HEK293 (cell line): ENCODE measurements around the gene KCTD14.

Source experiments
- KLF16 ChIP-seq: fragments of 450-650 bp; formaldehyde crosslinking; IDR thresholded peaks from 2 replicates; pipeline ENCODE4 v1.5.1; 2017; ENCODE audit warnings: missing biosample characterization, missing genetic modification characterization
- ZBTB1 ChIP-seq: fragments of 450-650 bp; formaldehyde crosslinking; IDR thresholded peaks from 2 replicates; pipeline ENCODE4 v1.5.1; 2016; ENCODE audit warnings: missing biosample characterization, missing genetic modification characterization
- ZBTB20 ChIP-seq: fragments of 450-650 bp; formaldehyde crosslinking; IDR thresholded peaks from 2 replicates; pipeline ENCODE4 v1.5.1; 2016; ENCODE audit warnings: missing biosample characterization, missing genetic modification characterization
- ZNF76 ChIP-seq: fragments of 450-650 bp; formaldehyde crosslinking; IDR thresholded peaks from 2 replicates; pipeline ENCODE4; 2016; ENCODE audit warnings: low read depth, missing biosample characterization, missing genetic modification characterization, borderline replicate concordance
- TF ChIP-seq, protein P1 (sequence below): fragments of 450-650 bp; formaldehyde crosslinking; IDR thresholded peaks from 2 replicates; pipeline ENCODE4 v1.5.1; 2016; ENCODE audit warnings: missing biosample characterization, missing genetic modification characterization
- TF ChIP-seq, protein P2 (sequence below): fragments of 450-650 bp; formaldehyde crosslinking; conservative IDR thresholded peaks from 2 replicates; pipeline ENCODE4 v1.5.1; 2016; ENCODE audit warnings: low read depth, missing biosample characterization, missing genetic modification characterization
- TF ChIP-seq, protein P3 (sequence below): fragments of 450-650 bp; formaldehyde crosslinking; IDR thresholded peaks from 2 replicates; pipeline ENCODE4 v1.5.1; 2016; ENCODE audit warnings: missing biosample characterization, missing genetic modification characterization, low read depth

DNA sequence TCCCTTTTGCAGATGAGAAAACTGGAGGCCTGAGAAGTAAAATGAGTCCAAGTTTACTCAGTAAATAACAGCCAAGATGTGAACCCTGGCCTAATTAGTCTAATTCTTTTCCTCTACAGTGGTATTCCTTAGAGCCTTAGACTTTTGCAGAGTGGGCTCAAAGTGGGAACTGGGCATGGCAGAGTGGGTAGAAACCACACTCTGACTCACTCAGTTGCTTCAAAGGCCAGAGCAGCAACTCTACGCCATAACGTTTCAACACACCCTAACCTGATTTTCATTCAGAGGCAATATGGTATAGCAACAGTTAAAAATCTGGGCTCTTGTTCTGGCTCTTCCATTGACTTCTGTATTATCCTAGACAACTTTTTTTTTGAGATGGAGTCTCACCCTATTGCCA is 43.4 kb upstream of the KCTD14 start:
- no peak for TF ChIP-seq KLF16 (tag by site-specific recombination)
- TF ChIP-seq ZBTB1 (tag by site-specific recombination) = no peak
- TF ChIP-seq, protein P1, sequence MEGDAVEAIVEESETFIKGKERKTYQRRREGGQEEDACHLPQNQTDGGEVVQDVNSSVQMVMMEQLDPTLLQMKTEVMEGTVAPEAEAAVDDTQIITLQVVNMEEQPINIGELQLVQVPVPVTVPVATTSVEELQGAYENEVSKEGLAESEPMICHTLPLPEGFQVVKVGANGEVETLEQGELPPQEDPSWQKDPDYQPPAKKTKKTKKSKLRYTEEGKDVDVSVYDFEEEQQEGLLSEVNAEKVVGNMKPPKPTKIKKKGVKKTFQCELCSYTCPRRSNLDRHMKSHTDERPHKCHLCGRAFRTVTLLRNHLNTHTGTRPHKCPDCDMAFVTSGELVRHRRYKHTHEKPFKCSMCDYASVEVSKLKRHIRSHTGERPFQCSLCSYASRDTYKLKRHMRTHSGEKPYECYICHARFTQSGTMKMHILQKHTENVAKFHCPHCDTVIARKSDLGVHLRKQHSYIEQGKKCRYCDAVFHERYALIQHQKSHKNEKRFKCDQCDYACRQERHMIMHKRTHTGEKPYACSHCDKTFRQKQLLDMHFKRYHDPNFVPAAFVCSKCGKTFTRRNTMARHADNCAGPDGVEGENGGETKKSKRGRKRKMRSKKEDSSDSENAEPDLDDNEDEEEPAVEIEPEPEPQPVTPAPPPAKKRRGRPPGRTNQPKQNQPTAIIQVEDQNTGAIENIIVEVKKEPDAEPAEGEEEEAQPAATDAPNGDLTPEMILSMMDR (tag by site-specific recombination) = no peak
- no peak for TF ChIP-seq ZBTB20 (tag by site-specific recombination)
- no peak for TF ChIP-seq ZNF76
- TF ChIP-seq, protein P2, sequence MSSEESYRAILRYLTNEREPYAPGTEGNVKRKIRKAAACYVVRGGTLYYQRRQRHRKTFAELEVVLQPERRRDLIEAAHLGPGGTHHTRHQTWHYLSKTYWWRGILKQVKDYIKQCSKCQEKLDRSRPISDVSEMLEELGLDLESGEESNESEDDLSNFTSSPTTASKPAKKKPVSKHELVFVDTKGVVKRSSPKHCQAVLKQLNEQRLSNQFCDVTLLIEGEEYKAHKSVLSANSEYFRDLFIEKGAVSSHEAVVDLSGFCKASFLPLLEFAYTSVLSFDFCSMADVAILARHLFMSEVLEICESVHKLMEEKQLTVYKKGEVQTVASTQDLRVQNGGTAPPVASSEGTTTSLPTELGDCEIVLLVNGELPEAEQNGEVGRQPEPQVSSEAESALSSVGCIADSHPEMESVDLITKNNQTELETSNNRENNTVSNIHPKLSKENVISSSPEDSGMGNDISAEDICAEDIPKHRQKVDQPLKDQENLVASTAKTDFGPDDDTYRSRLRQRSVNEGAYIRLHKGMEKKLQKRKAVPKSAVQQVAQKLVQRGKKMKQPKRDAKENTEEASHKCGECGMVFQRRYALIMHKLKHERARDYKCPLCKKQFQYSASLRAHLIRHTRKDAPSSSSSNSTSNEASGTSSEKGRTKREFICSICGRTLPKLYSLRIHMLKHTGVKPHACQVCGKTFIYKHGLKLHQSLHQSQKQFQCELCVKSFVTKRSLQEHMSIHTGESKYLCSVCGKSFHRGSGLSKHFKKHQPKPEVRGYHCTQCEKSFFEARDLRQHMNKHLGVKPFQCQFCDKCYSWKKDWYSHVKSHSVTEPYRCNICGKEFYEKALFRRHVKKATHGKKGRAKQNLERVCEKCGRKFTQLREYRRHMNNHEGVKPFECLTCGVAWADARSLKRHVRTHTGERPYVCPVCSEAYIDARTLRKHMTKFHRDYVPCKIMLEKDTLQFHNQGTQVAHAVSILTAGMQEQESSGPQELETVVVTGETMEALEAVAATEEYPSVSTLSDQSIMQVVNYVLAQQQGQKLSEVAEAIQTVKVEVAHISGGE (tag by site-specific recombination) = no peak
- TF ChIP-seq, protein P3, sequence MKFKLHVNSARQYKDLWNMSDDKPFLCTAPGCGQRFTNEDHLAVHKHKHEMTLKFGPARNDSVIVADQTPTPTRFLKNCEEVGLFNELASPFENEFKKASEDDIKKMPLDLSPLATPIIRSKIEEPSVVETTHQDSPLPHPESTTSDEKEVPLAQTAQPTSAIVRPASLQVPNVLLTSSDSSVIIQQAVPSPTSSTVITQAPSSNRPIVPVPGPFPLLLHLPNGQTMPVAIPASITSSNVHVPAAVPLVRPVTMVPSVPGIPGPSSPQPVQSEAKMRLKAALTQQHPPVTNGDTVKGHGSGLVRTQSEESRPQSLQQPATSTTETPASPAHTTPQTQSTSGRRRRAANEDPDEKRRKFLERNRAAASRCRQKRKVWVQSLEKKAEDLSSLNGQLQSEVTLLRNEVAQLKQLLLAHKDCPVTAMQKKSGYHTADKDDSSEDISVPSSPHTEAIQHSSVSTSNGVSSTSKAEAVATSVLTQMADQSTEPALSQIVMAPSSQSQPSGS (tag by site-specific recombination) = no peak
